ENCODE measurements around the gene TPRN. TPM values are rescaled to one million over a fixed set of nuclear protein-coding genes. Genes with fewer than 3 reads are reported as not detected.

The TPRN gene
- total and polyA plus RNA-seq, 9 donors, result 4.6 to 14.6 (median 10.2) TPM

DNA sequence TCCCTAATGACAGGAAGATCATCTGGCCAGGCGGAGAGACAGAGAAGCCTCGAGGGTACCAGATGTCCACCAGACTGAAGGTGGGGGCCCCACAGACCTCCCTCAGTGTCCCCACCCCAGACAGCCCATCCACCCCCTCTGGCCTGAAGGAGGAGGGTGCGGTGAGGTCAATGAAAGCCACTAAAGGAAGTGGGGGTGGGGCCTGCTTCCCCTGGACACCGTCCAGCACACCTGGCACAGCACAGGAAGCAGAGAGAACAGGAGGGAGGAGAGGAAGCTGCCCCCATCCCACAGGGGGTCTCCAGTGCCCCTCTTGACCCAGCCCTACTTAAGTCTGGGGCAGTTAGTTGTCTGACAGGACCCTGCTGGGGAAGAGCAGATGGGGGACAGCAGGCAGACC is 41.9 kb downstream of the TPRN start:
- Histone ChIP-seq H3K4me3 (ENCODE audit: low read length) (no peak overlapping the region), H3K9me3 (replicated peaks; ENCODE audit: control insufficient read depth, low read depth, low read length) (no peaks in the 10 kb centered on the region), H3K36me3 (ENCODE audit: control insufficient read depth, insufficient read depth, low read length) (no peaks in the 10 kb centered on the region), H3K4me1 (ENCODE audit: control insufficient read depth, insufficient read depth, low read length) (peaks cover 5% of the 10 kb centered on the region), H3K27me3 (ENCODE audit: control insufficient read depth, insufficient read depth, low read length) (peaks cover 86% of the 10 kb centered on the region), H3K27ac (ENCODE audit: low read length) (no peak overlapping the region)
- WGBS (ENCODE audit: insufficient coverage), result no CpG with 5 or more reads among the region's 4 CpGs
- DNase-seq, result no peak

DNA sequence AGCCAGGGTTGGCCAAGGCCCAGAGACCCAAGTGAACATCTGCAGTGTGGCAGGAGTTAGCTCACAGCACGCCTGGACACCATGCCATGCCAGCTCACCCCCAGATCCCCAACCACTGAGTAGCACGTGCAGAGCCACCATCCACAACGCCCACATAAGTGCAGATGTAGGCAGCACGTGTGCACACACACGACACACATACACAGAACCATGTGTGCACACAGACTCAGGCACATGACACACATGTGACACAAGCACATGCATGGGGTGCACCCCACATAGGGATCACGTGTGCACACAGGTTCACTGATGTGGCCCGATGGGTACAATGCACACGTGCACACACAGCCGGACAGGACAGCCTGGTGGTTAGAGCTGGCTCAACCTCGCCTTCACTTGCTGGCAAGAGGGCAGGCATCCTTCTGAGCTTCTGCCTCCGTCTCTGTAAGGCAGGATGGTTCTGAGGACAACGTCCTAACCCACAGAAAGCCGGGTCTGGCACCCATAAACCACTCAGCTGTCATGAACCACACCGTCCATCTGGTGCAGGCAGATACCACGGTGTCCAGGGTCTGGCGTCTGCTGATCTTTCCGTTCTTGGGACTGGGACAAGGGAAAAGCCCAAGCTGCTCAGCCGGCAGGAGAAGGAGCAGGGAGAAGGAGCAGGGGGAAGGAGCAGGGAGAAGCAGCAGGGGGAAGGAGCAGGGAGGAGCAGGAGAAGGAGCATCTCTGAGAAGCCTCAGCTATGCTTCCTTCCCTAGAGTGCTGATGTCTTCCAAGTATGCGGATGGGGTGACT is 42.7 kb downstream of the TPRN start:
- Histone ChIP-seq H3K27ac (ENCODE audit: low read length) (no peak overlapping the region), H3K9me3 (replicated peaks; ENCODE audit: control insufficient read depth, low read depth, low read length) (no peaks in the 10 kb centered on the region), H3K4me1 (ENCODE audit: control insufficient read depth, insufficient read depth, low read length) (peaks cover 3% of the 10 kb centered on the region), H3K27me3 (ENCODE audit: control insufficient read depth, insufficient read depth, low read length) (peaks cover 78% of the 10 kb centered on the region), H3K36me3 (ENCODE audit: control insufficient read depth, insufficient read depth, low read length) (no peaks in the 10 kb centered on the region), H3K4me3 (ENCODE audit: low read length) (no peak overlapping the region)
- no peak for DNase-seq
- 56% methylated on average over 17 of the region's 19 CpGs for WGBS (ENCODE audit: insufficient coverage)

- Histone ChIP-seq H3K4me3 (ENCODE audit: low read length) (no peak overlapping the region), H3K36me3 (ENCODE audit: control insufficient read depth, insufficient read depth, low read length) (no peaks in the 10 kb centered on the region), H3K27me3 (ENCODE audit: control insufficient read depth, insufficient read depth, low read length) (peaks cover 67% of the 10 kb centered on the region), H3K9me3 (replicated peaks; ENCODE audit: control insufficient read depth, low read depth, low read length) (no peaks in the 10 kb centered on the region), H3K4me1 (ENCODE audit: control insufficient read depth, insufficient read depth, low read length) (peaks cover 3% of the 10 kb centered on the region), H3K27ac (ENCODE audit: low read length) (no peak overlapping the region)
- no peak for DNase-seq
- WGBS (ENCODE audit: insufficient coverage), result 3% methylated on average over 60 of the region's 65 CpGs
Observed at GRCh38 chr9:137156567-137157375, 43.8 kb downstream of the TPRN start.

- peaks cover 43% of the 10 kb centered on the region for H3K27me3 ChIP-seq (ENCODE audit: control insufficient read depth, insufficient read depth, low read length)
Observed at GRCh38 chr9:137152844-137153405, 47.6 kb downstream of the TPRN start.

GRCh38 chr9:137150617-137151457 is 49.7 kb downstream of the TPRN start:
- DNase-seq, result no peak
- 45% methylated on average over 13 of the region's 34 CpGs for WGBS (ENCODE audit: insufficient coverage)
- Histone ChIP-seq H3K27ac (ENCODE audit: low read length) (no peak overlapping the region), H3K4me1 (ENCODE audit: control insufficient read depth, insufficient read depth, low read length) (no peaks in the 10 kb centered on the region), H3K36me3 (ENCODE audit: control insufficient read depth, insufficient read depth, low read length) (no peaks in the 10 kb centered on the region), H3K4me3 (ENCODE audit: low read length) (no peak overlapping the region), H3K9me3 (replicated peaks; ENCODE audit: control insufficient read depth, low read depth, low read length) (no peaks in the 10 kb centered on the region), H3K27me3 (ENCODE audit: control insufficient read depth, insufficient read depth, low read length) (peaks cover 26% of the 10 kb centered on the region)

More at GRCh38 chr9:137152844-137153405, 47.6 kb downstream of the TPRN start:
- no peak for DNase-seq
- Histone ChIP-seq H3K9me3 (replicated peaks; ENCODE audit: control insufficient read depth, low read depth, low read length) (no peaks in the 10 kb centered on the region), H3K27ac (ENCODE audit: low read length) (no peak overlapping the region), H3K4me1 (ENCODE audit: control insufficient read depth, insufficient read depth, low read length) (peaks cover 3% of the 10 kb centered on the region), H3K4me3 (ENCODE audit: low read length) (no peak overlapping the region), H3K36me3 (ENCODE audit: control insufficient read depth, insufficient read depth, low read length) (no peaks in the 10 kb centered on the region)
- WGBS (ENCODE audit: insufficient coverage), result 89% methylated on average over 7 of the region's 7 CpGs

- H3K4me3 ChIP-seq (ENCODE audit: low read length), result no peak overlapping the region
- no peaks in the 10 kb centered on the region for H3K9me3 ChIP-seq (replicated peaks; ENCODE audit: control insufficient read depth, low read depth, low read length)
- no peaks in the 10 kb centered on the region for H3K4me1 ChIP-seq (ENCODE audit: control insufficient read depth, insufficient read depth, low read length)
- no peaks in the 10 kb centered on the region for H3K36me3 ChIP-seq (ENCODE audit: control insufficient read depth, insufficient read depth, low read length)
- peaks cover 19% of the 10 kb centered on the region for H3K27me3 ChIP-seq (ENCODE audit: control insufficient read depth, insufficient read depth, low read length)
- no peak for DNase-seq
- H3K27ac ChIP-seq (ENCODE audit: low read length), result no peak overlapping the region
- WGBS (ENCODE audit: insufficient coverage), result 51% methylated on average over 10 of the region's 20 CpGs
Observed at GRCh38 chr9:137149942-137150616, 50.5 kb downstream of the TPRN start.

DNA sequence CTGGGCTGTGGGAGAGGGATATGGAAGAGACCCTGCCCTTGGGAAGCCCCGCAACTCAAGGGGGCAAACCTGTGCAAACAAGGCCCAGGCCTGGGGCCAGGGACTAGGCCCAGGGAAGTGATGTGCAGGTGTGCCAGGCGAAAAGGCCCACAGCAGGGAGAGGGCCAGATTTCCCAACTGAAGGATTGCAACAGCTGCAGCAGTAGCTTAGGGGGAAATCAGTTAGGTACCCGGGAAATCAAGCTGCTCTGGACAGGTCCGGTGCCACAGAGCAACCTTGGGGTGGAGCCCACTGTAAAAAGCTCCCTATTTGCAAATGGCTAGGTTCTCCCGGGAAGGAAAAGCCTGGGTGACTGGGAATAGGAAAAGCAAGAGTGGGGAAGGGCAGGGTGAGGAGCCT is 51.2 kb downstream of the TPRN start:
- H3K4me3 ChIP-seq (ENCODE audit: low read length), result no peak overlapping the region
- no peak for DNase-seq
- H3K9me3 ChIP-seq (replicated peaks; ENCODE audit: control insufficient read depth, low read depth, low read length), result no peaks in the 10 kb centered on the region
- no peak overlapping the region for H3K27ac ChIP-seq (ENCODE audit: low read length)
- H3K36me3 ChIP-seq (ENCODE audit: control insufficient read depth, insufficient read depth, low read length), result no peaks in the 10 kb centered on the region
- H3K27me3 ChIP-seq (ENCODE audit: control insufficient read depth, insufficient read depth, low read length), result peaks cover 17% of the 10 kb centered on the region
- WGBS (ENCODE audit: insufficient coverage), result 76% methylated on average over 4 of the region's 5 CpGs
- no peaks in the 10 kb centered on the region for H3K4me1 ChIP-seq (ENCODE audit: control insufficient read depth, insufficient read depth, low read length)

GRCh38 chr9:137148661-137149060 is 51.9 kb downstream of the TPRN start:
- Histone ChIP-seq H3K36me3 (ENCODE audit: control insufficient read depth, insufficient read depth, low read length) (no peaks in the 10 kb centered on the region), H3K4me1 (ENCODE audit: control insufficient read depth, insufficient read depth, low read length) (no peaks in the 10 kb centered on the region), H3K4me3 (ENCODE audit: low read length) (no peak overlapping the region), H3K27ac (ENCODE audit: low read length) (no peak overlapping the region), H3K27me3 (ENCODE audit: control insufficient read depth, insufficient read depth, low read length) (peaks cover 20% of the 10 kb centered on the region), H3K9me3 (replicated peaks; ENCODE audit: control insufficient read depth, low read depth, low read length) (no peaks in the 10 kb centered on the region)
- WGBS (ENCODE audit: insufficient coverage), result 81% methylated on average over 17 of the region's 19 CpGs
- no peak for DNase-seq

DNA sequence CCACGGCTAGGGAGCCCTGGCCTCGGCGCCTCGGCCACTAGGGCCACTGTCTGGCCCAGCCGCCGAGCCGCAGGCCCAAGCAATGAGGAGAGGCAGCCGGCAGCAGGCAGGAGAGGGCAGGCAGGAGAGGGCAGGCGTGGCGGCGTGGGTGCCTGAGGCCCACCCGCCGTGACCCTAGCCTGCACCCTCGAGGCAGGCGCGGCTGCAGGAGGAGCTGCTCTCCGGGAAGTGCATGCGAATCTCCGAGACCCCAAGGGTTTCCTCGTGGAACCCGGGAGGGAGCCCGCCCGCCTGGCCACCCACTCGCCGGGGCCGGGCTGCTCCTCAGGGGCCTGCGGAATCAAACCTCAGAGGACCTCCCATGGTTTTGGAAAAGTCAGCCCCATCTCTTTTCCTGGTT is 52.3 kb downstream of the TPRN start:
- Histone ChIP-seq H3K9me3 (replicated peaks; ENCODE audit: control insufficient read depth, low read depth, low read length) (no peaks in the 10 kb centered on the region), H3K27me3 (ENCODE audit: control insufficient read depth, insufficient read depth, low read length) (peaks cover 24% of the 10 kb centered on the region), H3K27ac (ENCODE audit: low read length) (no peak overlapping the region), H3K4me1 (ENCODE audit: control insufficient read depth, insufficient read depth, low read length) (no peaks in the 10 kb centered on the region), H3K4me3 (ENCODE audit: low read length) (no peak overlapping the region), H3K36me3 (ENCODE audit: control insufficient read depth, insufficient read depth, low read length) (no peaks in the 10 kb centered on the region)
- 66% methylated on average over 27 of the region's 27 CpGs for WGBS (ENCODE audit: insufficient coverage)
- no peak for DNase-seq

All from muscle of leg (tissue), 11 donors.